ENCODE measurements around the gene NMBR.
"Not testable (repeated sequence)": the region's sequence is repeated elsewhere in the genome, so short reads cannot be mapped to it uniquely, and the experiment has no call there.

Gene NMBR

DNA sequence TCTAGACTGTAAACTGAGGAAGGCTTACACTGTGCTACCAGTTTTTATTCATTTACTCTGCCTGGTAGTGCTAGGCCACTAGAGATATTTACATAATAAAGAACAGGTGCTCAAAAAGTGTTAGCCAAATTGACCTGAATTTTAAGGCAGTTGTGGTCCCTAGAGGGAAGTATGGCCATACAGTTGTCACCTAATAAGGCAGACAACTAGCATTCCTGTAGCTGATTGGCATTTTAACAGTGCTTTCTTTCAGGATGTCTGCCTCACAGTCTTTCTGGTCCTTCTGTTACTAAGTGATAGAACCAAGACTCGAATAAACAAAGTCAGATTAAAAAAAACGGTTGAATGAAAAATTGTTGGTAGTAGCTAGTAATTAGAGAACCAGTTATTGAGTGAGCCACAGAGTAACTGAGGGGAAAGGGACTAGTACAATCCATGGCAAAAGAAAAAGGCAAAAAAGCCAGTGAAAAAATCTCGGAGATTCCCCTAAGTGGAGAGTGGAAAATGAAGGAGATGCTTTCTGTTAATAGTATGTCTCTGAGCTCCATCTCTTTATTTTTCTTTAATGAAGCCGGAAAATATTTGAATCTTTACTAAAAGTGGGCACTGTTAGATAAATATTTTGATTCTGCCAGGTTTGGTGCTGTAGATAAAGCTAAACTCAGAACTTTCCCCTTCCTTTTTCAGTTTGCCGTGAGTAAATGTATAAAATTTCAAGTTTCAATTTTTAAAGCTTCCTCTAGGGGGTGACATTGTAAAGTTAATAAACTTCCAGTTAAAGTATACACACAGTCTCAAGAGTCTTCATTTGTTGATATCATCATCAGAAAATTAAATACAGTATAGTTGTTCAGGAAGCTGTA is 9.2 kb upstream of the NMBR start:
- H3K4me3 ChIP-seq (ENCODE audit: insufficient read depth, low read depth, low read length, poor library complexity, severe bottlenecking): no peak overlapping the region
- DNase-seq: no peak
- no peak overlapping the region for H3K27ac ChIP-seq (ENCODE audit: insufficient read depth, low read length, poor library complexity, severe bottlenecking)

DNA sequence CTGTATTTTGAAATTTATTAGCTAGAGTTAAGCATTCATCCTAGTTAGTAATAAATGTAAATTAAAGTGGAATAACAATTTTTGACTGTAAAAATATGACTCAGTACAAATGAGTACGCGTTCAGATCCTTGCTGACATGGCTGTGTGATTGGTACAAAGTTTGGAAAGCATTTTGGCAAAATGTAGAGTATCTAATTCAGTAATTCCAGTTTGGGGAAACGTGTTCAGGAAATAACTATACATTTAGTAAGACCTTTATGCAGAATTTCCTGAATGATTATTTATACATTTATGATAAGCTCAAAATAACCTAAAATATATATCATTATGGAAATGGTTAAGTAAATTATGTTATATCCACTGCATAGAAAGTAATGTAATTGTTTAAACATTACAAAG is 8.2 kb upstream of the NMBR start:
- no peak overlapping the region for H3K27ac ChIP-seq (ENCODE audit: insufficient read depth, low read length, poor library complexity, severe bottlenecking)
- H3K4me1 ChIP-seq (ENCODE audit: control insufficient read depth, insufficient read depth, low read length, poor library complexity, severe bottlenecking): no peaks in the 10 kb centered on the region
- no peak overlapping the region for H3K4me3 ChIP-seq (ENCODE audit: insufficient read depth, low read depth, low read length, poor library complexity, severe bottlenecking)
- no peaks in the 10 kb centered on the region for H3K9me3 ChIP-seq (ENCODE audit: control insufficient read depth, low read length)
- H3K27me3 ChIP-seq (replicated peaks; ENCODE audit: control insufficient read depth, insufficient read depth, low read length, poor library complexity, severe bottlenecking): no peaks in the 10 kb centered on the region
- no peak for DNase-seq
- H3K36me3 ChIP-seq (ENCODE audit: control insufficient read depth, insufficient read depth, low read length): no peaks in the 10 kb centered on the region

More for the DNA sequence above, 9.2 kb upstream of the NMBR start:
- Histone ChIP-seq H3K27me3 (replicated peaks; ENCODE audit: control insufficient read depth, insufficient read depth, low read length, poor library complexity, severe bottlenecking) (no peaks in the 10 kb centered on the region), H3K9me3 (ENCODE audit: control insufficient read depth, low read length) (no peaks in the 10 kb centered on the region), H3K4me1 (ENCODE audit: control insufficient read depth, insufficient read depth, low read length, poor library complexity, severe bottlenecking) (no peaks in the 10 kb centered on the region), H3K36me3 (ENCODE audit: control insufficient read depth, insufficient read depth, low read length) (no peaks in the 10 kb centered on the region)

DNA sequence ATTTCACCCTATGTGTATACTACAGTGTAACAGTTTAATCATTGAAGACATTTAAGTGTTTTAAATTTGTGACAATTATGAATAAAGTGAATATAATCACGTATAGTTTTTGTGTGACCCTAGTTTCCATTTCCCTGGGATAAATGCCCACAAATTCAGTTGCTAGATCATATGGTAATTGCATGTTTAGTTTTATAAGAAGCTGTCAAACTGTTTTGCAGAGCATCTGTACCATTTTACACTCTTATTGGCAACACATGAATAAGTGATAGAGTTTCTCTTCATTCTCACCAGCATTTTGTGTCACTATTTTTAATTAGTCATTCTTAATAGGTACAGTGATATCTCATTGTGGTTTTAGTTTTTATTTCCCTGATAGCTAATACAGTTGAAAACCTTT is 7.4 kb upstream of the NMBR start:
- Histone ChIP-seq H3K36me3 (ENCODE audit: control insufficient read depth, insufficient read depth, low read length) (no peaks in the 10 kb centered on the region), H3K4me1 (ENCODE audit: control insufficient read depth, insufficient read depth, low read length, poor library complexity, severe bottlenecking) (no peaks in the 10 kb centered on the region), H3K4me3 (ENCODE audit: insufficient read depth, low read depth, low read length, poor library complexity, severe bottlenecking) (no peak overlapping the region), H3K27ac (ENCODE audit: insufficient read depth, low read length, poor library complexity, severe bottlenecking) (no peak overlapping the region), H3K27me3 (replicated peaks; ENCODE audit: control insufficient read depth, insufficient read depth, low read length, poor library complexity, severe bottlenecking) (no peaks in the 10 kb centered on the region), H3K9me3 (ENCODE audit: control insufficient read depth, low read length) (no peaks in the 10 kb centered on the region)
- no peak for DNase-seq

DNA sequence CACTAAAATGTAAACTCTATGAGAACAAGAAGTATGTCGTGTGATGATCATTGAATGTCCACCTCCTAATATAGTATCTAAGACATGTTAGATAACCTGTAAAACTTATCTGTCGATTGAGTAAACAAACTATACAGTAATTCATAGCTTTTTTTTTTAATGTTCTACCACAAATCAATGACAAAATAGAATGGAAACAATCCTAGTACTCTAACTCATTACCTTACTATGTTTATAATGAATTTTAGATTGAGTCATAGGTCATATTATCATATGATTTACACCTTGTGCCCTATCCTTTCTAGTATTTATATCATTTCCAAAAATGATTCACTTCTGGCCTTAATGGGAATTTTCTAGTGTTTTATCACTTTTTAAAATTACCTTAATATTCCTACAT is 6.3 kb upstream of the NMBR start:
- no peak for DNase-seq
- peaks cover 3% of the 10 kb centered on the region for H3K4me1 ChIP-seq (ENCODE audit: control insufficient read depth, insufficient read depth, low read length, poor library complexity, severe bottlenecking)
- no peak overlapping the region for H3K4me3 ChIP-seq (ENCODE audit: insufficient read depth, low read depth, low read length, poor library complexity, severe bottlenecking)
- no peak overlapping the region for H3K27ac ChIP-seq (ENCODE audit: insufficient read depth, low read length, poor library complexity, severe bottlenecking)
- H3K27me3 ChIP-seq (replicated peaks; ENCODE audit: control insufficient read depth, insufficient read depth, low read length, poor library complexity, severe bottlenecking): no peaks in the 10 kb centered on the region
- H3K36me3 ChIP-seq (ENCODE audit: control insufficient read depth, insufficient read depth, low read length): no peaks in the 10 kb centered on the region
- H3K9me3 ChIP-seq (ENCODE audit: control insufficient read depth, low read length): no peaks in the 10 kb centered on the region

DNA sequence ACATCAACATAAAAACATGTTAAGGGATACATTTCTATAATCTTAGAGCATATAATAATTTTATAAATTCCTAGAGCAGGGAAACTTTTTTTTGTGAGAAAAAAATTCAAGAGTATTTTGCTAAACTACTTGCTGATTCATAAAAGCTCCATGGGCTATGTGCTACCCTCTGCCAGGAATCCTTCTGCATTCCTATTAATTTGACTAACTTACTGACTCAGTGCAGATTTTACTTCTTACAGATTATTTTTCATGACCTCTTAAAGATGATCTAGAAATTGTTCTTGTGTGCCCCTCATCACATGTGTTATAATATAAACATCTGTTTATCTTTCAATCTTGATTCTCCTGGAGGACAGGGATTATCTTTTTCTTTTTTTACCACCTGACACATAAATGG is 5.8 kb upstream of the NMBR start:
- Histone ChIP-seq H3K9me3 (ENCODE audit: control insufficient read depth, low read length) (no peaks in the 10 kb centered on the region), H3K4me3 (ENCODE audit: insufficient read depth, low read depth, low read length, poor library complexity, severe bottlenecking) (no peak overlapping the region), H3K27me3 (replicated peaks; ENCODE audit: control insufficient read depth, insufficient read depth, low read length, poor library complexity, severe bottlenecking) (no peaks in the 10 kb centered on the region), H3K27ac (ENCODE audit: insufficient read depth, low read length, poor library complexity, severe bottlenecking) (no peak overlapping the region), H3K4me1 (ENCODE audit: control insufficient read depth, insufficient read depth, low read length, poor library complexity, severe bottlenecking) (peaks cover 8% of the 10 kb centered on the region), H3K36me3 (ENCODE audit: control insufficient read depth, insufficient read depth, low read length) (no peaks in the 10 kb centered on the region)
- DNase-seq: no peak

DNA sequence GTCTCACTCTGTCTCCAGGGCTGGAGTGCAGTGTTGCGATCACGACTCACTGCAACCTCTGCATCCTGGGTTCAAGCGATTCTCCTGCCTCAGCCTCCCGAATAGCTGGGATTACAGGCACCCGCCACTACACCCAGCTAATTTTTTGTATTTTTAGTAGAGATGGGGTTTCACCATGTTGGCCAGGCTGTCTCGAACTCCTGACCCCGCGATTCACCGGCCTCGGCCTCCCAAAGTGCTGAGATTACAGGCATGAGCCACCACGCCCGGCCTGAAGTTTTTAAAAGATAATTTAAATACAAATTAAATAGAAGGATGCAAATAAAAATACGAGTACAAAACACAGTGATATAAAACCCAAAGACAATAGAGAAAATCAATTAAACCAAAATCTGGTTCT is 5.4 kb downstream of the NMBR start:
- not testable (repeated sequence) for H3K36me3 ChIP-seq (ENCODE audit: control insufficient read depth, insufficient read depth, low read length); H3K27me3 ChIP-seq (replicated peaks; ENCODE audit: control insufficient read depth, insufficient read depth, low read length, poor library complexity, severe bottlenecking); H3K4me3 ChIP-seq (ENCODE audit: insufficient read depth, low read depth, low read length, poor library complexity, severe bottlenecking); DNase-seq; H3K9me3 ChIP-seq (ENCODE audit: control insufficient read depth, low read length); H3K27ac ChIP-seq (ENCODE audit: insufficient read depth, low read length, poor library complexity, severe bottlenecking); H3K4me1 ChIP-seq (ENCODE audit: control insufficient read depth, insufficient read depth, low read length, poor library complexity, severe bottlenecking)

DNA sequence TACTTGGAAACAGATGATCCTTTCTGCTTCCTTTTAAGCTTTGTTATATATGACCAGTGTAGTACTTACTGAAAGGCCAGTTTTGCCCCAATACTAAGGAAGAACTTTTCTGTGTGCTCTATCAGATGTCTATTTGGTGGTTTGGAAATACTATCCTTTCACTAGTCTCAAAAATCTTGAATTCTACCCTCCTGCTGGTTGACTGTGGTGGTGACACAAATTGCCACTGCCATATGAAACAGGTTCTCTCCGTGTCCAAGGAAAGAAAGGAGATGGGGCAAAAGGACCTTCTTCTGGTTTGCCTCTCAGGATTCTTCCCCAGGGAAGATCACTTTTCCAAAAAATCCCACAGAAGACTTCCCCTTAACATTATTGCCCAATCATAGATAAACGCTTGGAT is 8.0 kb downstream of the NMBR start:
- H3K9me3 ChIP-seq (ENCODE audit: control insufficient read depth, low read length): no peaks in the 10 kb centered on the region
- H3K36me3 ChIP-seq (ENCODE audit: control insufficient read depth, insufficient read depth, low read length): no peaks in the 10 kb centered on the region
- no peak overlapping the region for H3K27ac ChIP-seq (ENCODE audit: insufficient read depth, low read length, poor library complexity, severe bottlenecking)
- H3K27me3 ChIP-seq (replicated peaks; ENCODE audit: control insufficient read depth, insufficient read depth, low read length, poor library complexity, severe bottlenecking): no peaks in the 10 kb centered on the region
- no peak for DNase-seq
- no peaks in the 10 kb centered on the region for H3K4me1 ChIP-seq (ENCODE audit: control insufficient read depth, insufficient read depth, low read length, poor library complexity, severe bottlenecking)
- H3K4me3 ChIP-seq (ENCODE audit: insufficient read depth, low read depth, low read length, poor library complexity, severe bottlenecking): no peak overlapping the region

DNA sequence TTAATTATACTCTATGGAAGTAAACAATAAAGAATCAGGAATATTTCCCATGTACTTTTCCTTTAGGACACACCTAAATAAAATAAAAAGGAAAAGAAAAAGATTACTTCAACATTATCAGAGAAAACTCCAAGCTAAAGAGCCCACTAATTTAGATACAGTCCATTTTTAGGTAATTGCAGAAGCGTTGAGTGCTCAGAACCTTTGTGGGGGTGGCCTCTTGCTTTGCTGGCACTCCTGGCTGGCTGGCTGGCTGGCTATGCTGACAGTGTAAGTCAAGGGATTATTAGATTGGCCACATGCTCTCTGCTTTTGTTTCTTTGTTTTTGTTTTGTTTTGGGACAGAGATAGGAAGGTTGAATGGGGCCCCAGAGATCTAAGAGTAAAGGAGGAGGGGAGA is 14.3 kb downstream of the NMBR start, which contains the start of gene GJE1:
GJE1 (plus strand) TSS at position 301 of the 400 bp plus-strand sequence. CDS start 234 bp downstream, outside the sequence.
- Histone ChIP-seq H3K36me3 (ENCODE audit: control insufficient read depth, insufficient read depth, low read length) (no peaks in the 10 kb centered on the region), H3K27ac (ENCODE audit: insufficient read depth, low read length, poor library complexity, severe bottlenecking) (no peak within 1 kb of the TSS), H3K9me3 (ENCODE audit: control insufficient read depth, low read length) (no peaks in the 10 kb centered on the region), H3K4me3 (ENCODE audit: insufficient read depth, low read depth, low read length, poor library complexity, severe bottlenecking) (no peak within 1 kb of the TSS), H3K4me1 (ENCODE audit: control insufficient read depth, insufficient read depth, low read length, poor library complexity, severe bottlenecking) (no peaks in the 10 kb centered on the region), H3K27me3 (replicated peaks; ENCODE audit: control insufficient read depth, insufficient read depth, low read length, poor library complexity, severe bottlenecking) (no peaks in the 10 kb centered on the region)
- no peak for DNase-seq

DNA sequence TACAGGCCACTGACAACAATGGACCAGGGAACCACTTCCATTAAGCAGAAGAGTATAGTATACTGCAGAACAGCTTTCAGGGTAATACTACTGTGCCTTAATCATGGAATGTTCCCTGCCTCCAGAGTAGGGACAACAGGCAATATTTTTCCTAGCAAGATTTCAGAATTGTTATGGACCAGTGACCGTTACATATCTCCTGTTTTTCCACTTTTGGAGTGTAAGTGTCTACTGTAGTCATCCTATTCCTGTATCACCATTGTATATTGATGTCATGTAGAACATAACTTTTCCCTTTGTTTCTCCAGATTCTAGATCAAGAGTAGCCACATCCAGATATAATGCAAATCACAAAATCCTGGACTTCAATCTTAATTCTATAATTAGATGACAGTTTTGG is 16.1 kb downstream of the NMBR start:
- Histone ChIP-seq H3K9me3 (ENCODE audit: control insufficient read depth, low read length) (no peaks in the 10 kb centered on the region), H3K27me3 (replicated peaks; ENCODE audit: control insufficient read depth, insufficient read depth, low read length, poor library complexity, severe bottlenecking) (peaks cover 2% of the 10 kb centered on the region), H3K4me1 (ENCODE audit: control insufficient read depth, insufficient read depth, low read length, poor library complexity, severe bottlenecking) (no peaks in the 10 kb centered on the region), H3K27ac (ENCODE audit: insufficient read depth, low read length, poor library complexity, severe bottlenecking) (no peak overlapping the region), H3K36me3 (ENCODE audit: control insufficient read depth, insufficient read depth, low read length) (no peaks in the 10 kb centered on the region), H3K4me3 (ENCODE audit: insufficient read depth, low read depth, low read length, poor library complexity, severe bottlenecking) (no peak overlapping the region)
- no peak for DNase-seq

DNA sequence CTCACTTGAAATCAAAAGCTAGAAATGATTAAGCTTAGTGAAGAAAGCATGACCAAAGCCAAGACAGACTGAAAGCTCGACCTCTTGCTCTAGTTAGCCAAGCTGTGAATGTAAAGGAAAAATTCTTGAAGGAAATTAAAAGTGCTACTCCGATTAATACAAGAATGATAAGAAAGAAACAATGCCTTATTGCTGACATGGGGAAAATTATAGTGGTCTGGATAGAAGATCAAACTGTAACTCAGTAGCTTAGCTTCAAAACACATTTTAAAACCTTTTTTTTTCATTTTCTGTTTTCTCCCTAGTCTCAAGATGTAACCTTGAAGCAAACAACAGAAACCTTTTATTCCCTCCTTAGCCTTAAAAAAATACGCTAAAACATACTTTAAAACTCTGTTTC is 25.6 kb downstream of the NMBR start:
- Histone ChIP-seq H3K4me3 (ENCODE audit: insufficient read depth, low read depth, low read length, poor library complexity, severe bottlenecking) (no peak overlapping the region), H3K9me3 (ENCODE audit: control insufficient read depth, low read length) (no peaks in the 10 kb centered on the region), H3K27ac (ENCODE audit: insufficient read depth, low read length, poor library complexity, severe bottlenecking) (no peak overlapping the region), H3K36me3 (ENCODE audit: control insufficient read depth, insufficient read depth, low read length) (no peaks in the 10 kb centered on the region), H3K4me1 (ENCODE audit: control insufficient read depth, insufficient read depth, low read length, poor library complexity, severe bottlenecking) (no peaks in the 10 kb centered on the region), H3K27me3 (replicated peaks; ENCODE audit: control insufficient read depth, insufficient read depth, low read length, poor library complexity, severe bottlenecking) (peaks cover 2% of the 10 kb centered on the region)
- DNase-seq: no peak

Data from effector memory CD4-positive, alpha-beta T cell (primary cell).